ENCODE data around the gene ST3GAL4. TPM values are rescaled to one million over a fixed set of nuclear protein-coding genes. Genes with fewer than 3 reads are reported as not detected.
"Not testable (repeated sequence)": the region's sequence is repeated elsewhere in the genome, so short reads cannot be mapped to it uniquely, and the experiment has no call there.

ST3GAL4 gene
- total and polyA plus RNA-seq, 7 experiments from 2014 or later = 2.7 to 13.4 (median 4.1) TPM

GRCh38 chr11:126385991-126386728, 30.7 kb downstream of the ST3GAL4 start:
- Histone ChIP-seq H3K27ac (ENCODE audit: low read depth, low read length) (no peak overlapping the region), H3K27me3 (ENCODE audit: control insufficient read depth in 2 of 2, insufficient read depth in 2 of 2, low read length in 2 of 2) (no peaks in the 10 kb centered on the region), H3K36me3 (ENCODE audit: control insufficient read depth in 2 of 3, insufficient read depth in 3 of 3, low read length in 3 of 3) (no peaks in the 10 kb centered on the region), H3K9me3 (ENCODE audit: control insufficient read depth in 2 of 3, low read length in 3 of 3) (no peaks in the 10 kb centered on the region), H3K4me1 (ENCODE audit: control insufficient read depth in 2 of 2, insufficient read depth in 2 of 2, low read length in 2 of 2) (no peaks in the 10 kb centered on the region), H3K4me3 (ENCODE audit: low read length) (no peak overlapping the region)
- Mint-ChIP-seq H3K27ac (no peak overlapping the region), H3K4me1 (peaks cover 0 to 9% (median 0%) of the 10 kb centered on the region in 7 donors), H3K27me3 (no peaks in the 10 kb centered on the region), H3K4me3 (no peak overlapping the region), H3K36me3 (no peaks in the 10 kb centered on the region), H3K9me3 (no peaks in the 10 kb centered on the region)
- CTCF ChIA-PET = no interaction called here
- intact Hi-C loops (cut with micrococcal nuclease) = no loop called here
- DNase-seq (no peak), ATAC-seq (peak; percentile 30)
- POLR2A ChIA-PET = no interaction called here

GRCh38 chr11:126386729-126387071, 31.2 kb downstream of the ST3GAL4 start:
- intact Hi-C loops (cut with micrococcal nuclease); H3K4me3 ChIP-seq (ENCODE audit: low read length); H3K36me3 Mint-ChIP-seq; H3K9me3 ChIP-seq (ENCODE audit: control insufficient read depth in 2 of 3, low read length in 3 of 3); H3K9me3 Mint-ChIP-seq; H3K4me3 Mint-ChIP-seq; H3K36me3 ChIP-seq (ENCODE audit: control insufficient read depth in 2 of 3, insufficient read depth in 3 of 3, low read length in 3 of 3); POLR2A ChIA-PET; H3K27me3 Mint-ChIP-seq; H3K27ac Mint-ChIP-seq; DNase-seq; H3K27me3 ChIP-seq (ENCODE audit: control insufficient read depth in 2 of 2, insufficient read depth in 2 of 2, low read length in 2 of 2); H3K4me1 ChIP-seq (ENCODE audit: control insufficient read depth in 2 of 2, insufficient read depth in 2 of 2, low read length in 2 of 2); H3K27ac ChIP-seq (ENCODE audit: low read depth, low read length); CTCF ChIA-PET: not testable (repeated sequence)
- peak; percentile 68 for ATAC-seq
- H3K4me1 Mint-ChIP-seq = peaks cover 0 to 10% (median 0%) of the 10 kb centered on the region in 7 donors

- Mint-ChIP-seq H3K4me3 (no peak overlapping the region), H3K9me3 (no peaks in the 10 kb centered on the region), H3K4me1 (peaks cover 0 to 13% (median 0%) of the 10 kb centered on the region in 7 donors), H3K27me3 (no peaks in the 10 kb centered on the region), H3K36me3 (no peaks in the 10 kb centered on the region), H3K27ac (no peak overlapping the region)
- Histone ChIP-seq H3K27ac (ENCODE audit: low read depth, low read length) (no peak overlapping the region), H3K4me3 (ENCODE audit: low read length) (no peak overlapping the region), H3K36me3 (ENCODE audit: control insufficient read depth in 2 of 3, insufficient read depth in 3 of 3, low read length in 3 of 3) (no peaks in the 10 kb centered on the region), H3K4me1 (ENCODE audit: control insufficient read depth in 2 of 2, insufficient read depth in 2 of 2, low read length in 2 of 2) (no peaks in the 10 kb centered on the region), H3K27me3 (ENCODE audit: control insufficient read depth in 2 of 2, insufficient read depth in 2 of 2, low read length in 2 of 2) (no peaks in the 10 kb centered on the region), H3K9me3 (ENCODE audit: control insufficient read depth in 2 of 3, low read length in 3 of 3) (no peaks in the 10 kb centered on the region)
- ATAC-seq = no peak
- ChIA-PET CTCF (no interaction called here), POLR2A (no interaction called here)
- intact Hi-C loops (cut with micrococcal nuclease) = no loop called here
- DNase-seq = no peak
These were observed 32.4 kb downstream of the ST3GAL4 start for GRCh38 chr11:126387857-126388256.

GRCh38 chr11:126390272-126390867, 34.9 kb downstream of the ST3GAL4 start:
- no peaks in the 10 kb centered on the region for H3K9me3 ChIP-seq (ENCODE audit: control insufficient read depth in 2 of 3, low read length in 3 of 3)
- no peak overlapping the region for H3K27ac ChIP-seq (ENCODE audit: low read depth, low read length)
- no peaks in the 10 kb centered on the region for H3K36me3 ChIP-seq (ENCODE audit: control insufficient read depth in 2 of 3, insufficient read depth in 3 of 3, low read length in 3 of 3)
- H3K9me3 Mint-ChIP-seq = no peaks in the 10 kb centered on the region
- intact Hi-C loops (cut with micrococcal nuclease) = no loop called here
- H3K4me3 Mint-ChIP-seq = no peak overlapping the region
- POLR2A ChIA-PET = no interaction called here
- no peaks in the 10 kb centered on the region for H3K4me1 ChIP-seq (ENCODE audit: control insufficient read depth in 2 of 2, insufficient read depth in 2 of 2, low read length in 2 of 2)
- H3K4me1 Mint-ChIP-seq = peaks cover 0 to 19% (median 0%) of the 10 kb centered on the region in 7 donors
- CTCF ChIA-PET = no interaction called here
- H3K4me3 ChIP-seq (ENCODE audit: low read length) = no peak overlapping the region
- ATAC-seq = no peak
- no peaks in the 10 kb centered on the region for H3K36me3 Mint-ChIP-seq
- H3K27me3 ChIP-seq (ENCODE audit: control insufficient read depth in 2 of 2, insufficient read depth in 2 of 2, low read length in 2 of 2) = no peaks in the 10 kb centered on the region
- DNase-seq = no peak
- H3K27me3 Mint-ChIP-seq = no peaks in the 10 kb centered on the region
- no peak overlapping the region for H3K27ac Mint-ChIP-seq

- CTCF ChIA-PET = no interaction called here
- no peaks in the 10 kb centered on the region for H3K36me3 ChIP-seq (ENCODE audit: control insufficient read depth in 2 of 3, insufficient read depth in 3 of 3, low read length in 3 of 3)
- no peaks in the 10 kb centered on the region for H3K27me3 ChIP-seq (ENCODE audit: control insufficient read depth in 2 of 2, insufficient read depth in 2 of 2, low read length in 2 of 2)
- no peaks in the 10 kb centered on the region for H3K9me3 ChIP-seq (ENCODE audit: control insufficient read depth in 2 of 3, low read length in 3 of 3)
- H3K4me1 ChIP-seq (ENCODE audit: control insufficient read depth in 2 of 2, insufficient read depth in 2 of 2, low read length in 2 of 2) = no peaks in the 10 kb centered on the region
- Mint-ChIP-seq H3K36me3 (no peaks in the 10 kb centered on the region), H3K27me3 (no peaks in the 10 kb centered on the region), H3K4me3 (no peak overlapping the region), H3K9me3 (no peaks in the 10 kb centered on the region), H3K27ac (no peak overlapping the region), H3K4me1 (peaks cover 0 to 15% (median 0%) of the 10 kb centered on the region in 7 donors)
- no peak overlapping the region for H3K4me3 ChIP-seq (ENCODE audit: low read length)
- no peak overlapping the region for H3K27ac ChIP-seq (ENCODE audit: low read depth, low read length)
- intact Hi-C loops (cut with micrococcal nuclease) = no loop called here
- DNase-seq (no peak), ATAC-seq (peak; percentile 14)
- POLR2A ChIA-PET = no interaction called here
These were observed 35.9 kb downstream of the ST3GAL4 start for GRCh38 chr11:126391286-126391954.

- Mint-ChIP-seq H3K4me3 (no peak overlapping the region), H3K36me3 (no peaks in the 10 kb centered on the region), H3K27ac (no peak overlapping the region), H3K4me1 (peaks cover 0 to 15% (median 0%) of the 10 kb centered on the region in 7 donors), H3K27me3 (no peaks in the 10 kb centered on the region), H3K9me3 (no peaks in the 10 kb centered on the region)
- ATAC-seq (peak; percentile 79), DNase-seq (no peak)
- intact Hi-C loops (cut with micrococcal nuclease) = loop anchor here in 1 of 2 donors (1.0 kb wide), 1 partner anchor 82 kb away; no protein-coding TSS in a partner anchor
- H3K4me3 ChIP-seq (ENCODE audit: low read length) = no peak overlapping the region
- no peak overlapping the region for H3K27ac ChIP-seq (ENCODE audit: low read depth, low read length)
- H3K4me1 ChIP-seq (ENCODE audit: control insufficient read depth in 2 of 2, insufficient read depth in 2 of 2, low read length in 2 of 2) = no peaks in the 10 kb centered on the region
- H3K9me3 ChIP-seq (ENCODE audit: control insufficient read depth in 2 of 3, low read length in 3 of 3) = no peaks in the 10 kb centered on the region
- CTCF ChIA-PET = interaction anchor here (0.6 kb wide), 1 partner anchor 1765 kb away, joined by 3 read pairs; no protein-coding TSS in a partner anchor
- H3K27me3 ChIP-seq (ENCODE audit: control insufficient read depth in 2 of 2, insufficient read depth in 2 of 2, low read length in 2 of 2) = no peaks in the 10 kb centered on the region
- POLR2A ChIA-PET = no interaction called here
- H3K36me3 ChIP-seq (ENCODE audit: control insufficient read depth in 2 of 3, insufficient read depth in 3 of 3, low read length in 3 of 3) = no peaks in the 10 kb centered on the region
These were observed 36.6 kb downstream of the ST3GAL4 start for GRCh38 chr11:126391970-126392632.
